RCC 7860 (cell line): ENCODE measurements around the gene CKMT2.

Experiments used
- DNase-seq: peaks from one replicate; pipeline ENCODE4 v3.0.0-alpha.2; 2015; ENCODE audit warnings: low spot score
- FAIRE-seq: peaks from 2 replicates; lab custom pipeline; 2012; peaks lifted over from hg19 to GRCh38; lab: Jason Lieb, UNC

CKMT2 gene

DNA sequence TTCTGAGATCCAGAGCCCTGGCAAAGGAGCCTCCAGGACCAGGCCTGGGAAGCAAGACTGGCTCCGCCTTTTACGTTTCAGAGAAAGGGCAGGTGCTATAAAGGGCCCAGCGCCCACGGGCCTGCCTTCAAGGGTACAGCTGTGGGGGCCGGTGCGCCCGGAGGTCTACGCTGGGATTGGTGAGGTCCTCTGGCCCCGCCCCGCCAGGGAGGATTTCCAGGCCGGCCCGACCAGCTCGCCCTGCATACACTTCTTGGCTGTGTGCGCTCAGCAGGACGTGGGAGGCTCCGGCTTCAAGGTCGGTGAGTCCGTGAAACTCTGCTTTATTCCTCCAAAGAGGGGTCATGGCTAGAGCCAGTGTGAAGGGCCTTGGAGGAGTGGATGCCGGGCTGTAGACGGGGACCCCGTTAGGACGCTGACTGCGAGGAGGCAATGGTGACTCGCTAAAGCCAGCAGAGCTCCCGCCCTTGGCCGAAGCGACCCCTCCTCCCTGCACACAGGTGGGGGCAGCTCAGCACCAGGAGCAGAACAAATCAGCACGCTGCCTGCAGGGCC, at the start of gene CKMT2:
CKMT2 (plus strand) TSS at position 243 of the 555 bp plus-strand sequence. CDS start 17,811 bp downstream, outside the sequence.
- FAIRE-seq = no peak
- DNase-seq = no peak

DNA sequence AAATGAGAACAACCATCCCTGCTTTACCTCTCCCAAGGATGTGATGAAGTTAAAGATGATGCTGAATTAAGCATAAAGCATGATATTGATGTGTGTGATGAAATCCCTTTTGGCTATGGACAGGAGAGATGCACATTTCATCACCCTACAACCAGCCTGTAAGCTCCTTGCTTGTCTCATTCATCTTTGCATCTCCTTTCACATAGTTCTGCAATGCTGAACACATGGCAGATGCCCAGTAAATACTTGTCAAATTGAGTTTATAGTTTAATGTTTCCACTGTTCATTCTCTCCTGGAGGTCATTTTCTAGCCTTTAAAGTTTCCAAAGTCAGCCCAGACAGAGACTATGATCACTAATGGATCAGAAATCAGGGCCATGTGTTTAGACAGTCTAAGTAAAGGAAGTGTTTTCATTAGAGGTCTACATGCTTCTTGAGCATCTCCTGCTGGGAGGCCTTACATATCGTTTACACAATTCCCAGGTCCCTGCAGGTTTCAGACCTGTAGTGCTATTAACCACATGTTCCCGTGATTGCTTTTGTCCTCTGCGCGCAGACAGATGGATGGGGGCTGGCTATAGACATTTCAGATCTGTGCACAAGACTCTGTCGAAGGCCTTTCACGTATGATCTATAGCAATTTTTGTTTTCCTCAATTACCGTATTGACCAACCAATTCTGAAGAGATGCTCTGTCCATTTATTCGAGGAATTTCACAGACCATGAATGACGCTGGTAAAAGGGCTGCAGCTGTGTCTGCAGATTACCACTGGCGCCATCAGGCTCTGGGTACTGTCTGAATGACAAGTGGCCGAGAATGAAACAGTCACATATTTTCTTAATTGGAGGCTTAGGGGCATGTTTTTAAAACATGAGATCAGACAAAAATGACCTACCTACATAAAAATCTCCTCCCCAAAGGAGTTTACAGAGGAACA, 49.0 kb upstream of the CKMT2 start:
- DNase-seq (no peak), FAIRE-seq (no peak)

DNA sequence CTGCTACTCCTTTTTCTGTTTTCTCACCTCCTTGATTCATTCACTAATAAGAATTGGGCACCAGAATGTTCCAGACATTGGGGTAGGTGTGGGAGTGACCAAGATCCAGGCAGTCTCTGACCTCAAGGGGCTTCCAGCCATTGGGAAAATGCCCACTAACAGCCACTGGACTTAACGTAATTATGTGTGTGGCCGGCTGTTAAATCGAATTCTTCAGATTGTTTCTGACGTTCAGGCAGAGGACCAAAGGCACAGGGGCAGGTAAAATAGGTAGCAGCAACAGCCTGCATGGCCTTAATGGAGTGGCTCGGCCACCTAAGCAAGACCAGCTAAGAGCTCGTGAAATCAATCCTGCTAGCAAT, 48.4 kb upstream of the CKMT2 start:
- FAIRE-seq (no peak), DNase-seq (no peak)

DNA sequence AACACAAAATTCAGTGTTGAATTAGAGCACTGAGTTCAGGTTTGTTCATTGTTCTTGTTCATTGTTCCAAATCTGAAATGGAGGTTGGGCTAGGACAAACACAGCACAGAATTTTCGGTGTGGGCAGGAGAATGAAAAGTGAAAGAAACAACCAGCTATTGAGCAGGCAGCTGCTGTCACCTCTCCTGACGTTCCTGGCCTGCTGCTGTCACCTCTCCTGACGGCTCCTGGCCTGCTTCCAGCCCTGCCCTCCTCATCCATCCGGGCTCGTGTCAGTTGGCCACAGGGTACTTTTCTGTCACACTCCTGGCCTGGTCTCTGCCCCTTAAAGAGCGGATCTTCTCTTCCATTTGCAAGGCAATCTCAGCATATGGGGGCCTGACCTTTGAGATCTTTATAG, 45.2 kb upstream of the CKMT2 start:
- DNase-seq = no peak
- FAIRE-seq = no peak

DNA sequence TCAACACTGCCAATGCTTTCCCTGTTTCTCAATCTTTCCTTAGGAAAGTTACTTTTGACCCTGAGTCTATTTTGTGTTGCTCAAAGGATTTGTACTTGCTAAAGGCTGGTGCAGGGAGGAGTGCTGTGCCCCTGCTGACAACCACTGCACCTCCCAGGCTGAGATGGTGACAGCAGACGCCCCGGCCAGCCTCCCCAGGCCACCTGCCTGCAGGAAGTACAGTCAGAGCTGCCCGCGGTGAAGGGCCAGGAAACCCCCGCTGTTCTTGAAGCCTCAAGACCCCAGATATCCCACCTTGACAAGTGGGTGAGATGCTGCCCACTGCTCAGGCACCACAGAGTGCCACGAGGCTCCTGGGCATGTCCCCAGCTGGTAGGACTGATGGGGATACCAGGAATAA, 44.2 kb upstream of the CKMT2 start:
- DNase-seq (no peak), FAIRE-seq (no peak)

DNA sequence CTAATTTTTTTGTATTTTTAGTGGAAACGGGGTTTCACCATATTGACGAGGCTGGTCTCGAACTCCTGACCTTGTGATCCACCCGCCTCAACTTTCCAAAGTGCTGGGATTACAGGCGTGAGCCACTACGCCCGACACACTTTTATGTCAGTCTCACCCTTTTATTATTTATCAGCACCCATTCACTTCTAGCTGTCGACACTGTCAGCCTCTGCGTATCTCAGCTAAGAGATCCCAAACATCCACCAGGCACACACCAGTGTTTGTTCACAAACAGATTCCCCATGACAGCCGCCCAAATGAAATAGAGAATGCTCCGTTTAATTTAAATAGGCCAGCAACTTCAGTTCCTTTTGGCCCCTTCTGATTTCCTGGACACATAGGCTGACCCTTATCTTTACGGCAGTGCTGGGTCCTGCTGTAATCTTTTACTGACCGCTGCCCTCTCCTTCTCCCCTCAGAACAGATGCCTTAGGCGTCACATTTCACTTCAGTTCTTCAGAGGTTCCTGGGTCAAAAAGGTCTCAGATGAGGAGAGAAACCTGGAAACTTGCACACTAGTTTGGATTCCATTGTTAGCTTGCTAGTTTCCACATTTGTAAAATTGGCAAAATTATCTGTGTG, 43.1 kb upstream of the CKMT2 start:
- FAIRE-seq (no peak), DNase-seq (no peak)

DNA sequence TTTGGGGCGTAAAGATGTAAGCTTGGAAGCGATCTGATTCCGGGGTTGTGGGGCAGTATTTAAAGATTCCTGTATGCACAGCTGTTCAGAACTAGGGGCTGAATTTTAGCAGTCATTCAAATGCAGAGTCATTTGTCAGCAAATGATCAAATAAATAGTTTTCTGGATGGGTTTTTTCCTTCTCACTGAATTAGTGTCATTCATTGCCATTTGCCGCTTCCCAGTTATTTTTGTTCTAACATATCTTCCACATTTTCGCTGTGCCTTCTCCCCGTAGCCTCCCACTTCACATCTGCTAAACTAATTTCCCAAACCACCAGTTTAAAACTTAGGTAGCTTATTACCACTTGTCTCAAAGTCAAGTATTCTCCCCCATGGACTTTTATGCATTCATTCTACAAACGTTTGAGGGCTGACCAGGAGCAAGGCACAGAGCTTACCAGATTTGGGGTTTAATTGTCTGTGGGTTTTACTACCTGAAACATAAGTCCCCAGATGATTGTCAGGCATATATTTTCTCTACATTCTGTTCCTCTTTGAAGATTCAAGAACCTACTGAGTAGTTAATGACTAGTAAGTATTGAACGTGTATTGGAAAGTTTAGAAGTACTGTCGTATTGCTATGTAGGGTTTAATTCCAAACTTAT, 41.3 kb upstream of the CKMT2 start:
- no peak for FAIRE-seq

DNA sequence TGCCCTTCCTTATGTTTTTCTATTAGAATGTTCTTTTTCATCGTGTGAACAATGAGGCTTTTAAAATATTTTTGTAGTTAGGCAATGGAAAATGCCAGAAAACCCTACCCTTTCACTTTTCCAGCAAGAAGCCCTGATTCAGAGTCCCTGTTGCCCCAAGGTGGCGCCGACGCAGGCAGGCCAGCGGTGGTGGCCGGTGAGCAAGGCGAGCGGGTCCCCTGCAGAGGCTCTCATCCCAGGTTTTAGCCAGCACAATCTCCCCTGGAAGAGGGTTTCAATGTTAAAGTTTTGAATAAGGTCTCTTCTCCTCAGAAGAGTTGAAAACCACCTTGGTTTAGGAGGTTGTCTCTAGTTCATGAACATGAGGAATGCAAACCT, 40.8 kb upstream of the CKMT2 start:
- no peak for FAIRE-seq
- no peak for DNase-seq

More for the DNA sequence above, 41.3 kb upstream of the CKMT2 start:
- no peak for DNase-seq

DNA sequence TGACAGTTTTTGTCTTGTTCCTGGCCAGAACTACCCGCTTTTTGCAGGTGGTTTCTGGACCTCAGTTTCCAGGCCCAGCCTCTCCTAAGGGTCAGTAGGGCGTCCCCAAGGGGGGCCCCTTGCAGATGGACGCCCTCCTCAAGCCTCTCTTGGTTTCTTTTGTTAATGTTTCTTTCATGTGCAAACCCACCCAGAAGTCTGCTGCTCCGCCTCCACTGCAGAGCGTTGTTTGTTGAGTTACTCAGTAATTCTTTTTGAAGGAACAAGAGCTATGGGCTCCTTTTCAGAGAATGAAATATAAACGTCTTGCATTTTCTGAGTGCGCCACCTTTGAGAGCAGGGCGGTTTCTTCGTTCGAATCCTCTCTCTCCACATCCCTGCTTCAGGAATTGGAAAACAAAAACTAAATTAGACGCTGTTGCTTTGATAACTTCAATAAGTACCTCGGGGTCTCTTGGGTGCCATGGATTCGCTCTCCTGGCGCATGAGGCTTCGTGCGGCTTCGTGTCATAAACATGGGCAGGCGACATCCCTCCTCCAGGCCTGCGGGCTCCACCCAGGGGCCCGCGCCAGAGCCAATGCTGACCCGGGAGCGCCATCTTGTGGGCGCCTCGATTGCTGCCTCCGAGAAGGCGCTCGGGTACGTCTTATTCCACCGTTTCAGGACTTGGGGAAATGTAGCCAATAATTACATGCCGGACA, 38.3 kb upstream of the CKMT2 start:
- no peak for FAIRE-seq
- DNase-seq = peak; percentile 16

DNA sequence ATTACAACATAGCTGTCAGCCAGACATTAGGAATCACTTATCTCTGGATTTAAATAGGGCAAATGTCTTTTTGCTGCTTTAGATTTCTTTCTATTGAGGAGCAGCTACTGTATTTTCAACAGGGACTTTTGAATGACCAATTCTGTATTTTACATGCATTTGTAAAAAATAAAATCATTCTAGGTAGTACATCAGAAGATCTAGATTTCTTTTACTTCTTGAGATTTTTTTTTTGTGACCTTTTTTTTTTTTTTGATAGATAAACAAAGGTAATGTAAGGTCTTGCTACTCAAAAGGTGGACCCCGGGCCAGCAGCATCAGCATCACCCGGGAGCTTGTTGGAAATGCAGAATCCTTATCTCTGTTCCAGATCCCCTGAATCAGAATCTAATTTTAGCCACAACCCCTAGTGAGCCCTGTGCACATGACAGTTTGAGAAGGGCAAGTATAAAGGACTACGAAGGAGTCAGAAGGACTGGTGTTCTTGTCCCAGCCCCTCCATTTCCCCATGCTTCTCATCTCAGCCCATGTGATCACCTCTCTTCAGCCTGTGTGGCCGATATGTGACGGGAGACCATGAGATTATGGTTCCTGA, 37.7 kb upstream of the CKMT2 start:
- FAIRE-seq (no peak), DNase-seq (no peak)

DNA sequence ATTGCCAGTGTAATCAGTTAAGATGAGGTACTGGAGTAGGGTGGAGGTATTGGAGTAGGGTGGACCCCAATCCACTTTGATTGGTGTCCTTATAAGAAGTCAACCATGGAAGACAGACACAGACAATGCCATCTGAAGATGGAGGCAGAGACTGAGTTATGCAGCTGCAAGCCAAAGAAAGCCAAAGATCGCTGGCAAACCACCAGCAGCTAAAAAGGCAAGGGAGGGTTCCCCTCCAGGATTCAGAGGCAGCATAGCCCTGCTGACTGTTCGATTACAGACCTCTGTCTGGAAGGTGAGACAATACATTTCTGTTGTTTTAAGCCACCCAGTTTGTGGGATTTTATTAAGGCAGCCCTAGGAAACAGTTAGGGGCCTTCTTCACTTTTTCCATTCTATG, 30.5 kb upstream of the CKMT2 start:
- no peak for DNase-seq
- FAIRE-seq = no peak

DNA sequence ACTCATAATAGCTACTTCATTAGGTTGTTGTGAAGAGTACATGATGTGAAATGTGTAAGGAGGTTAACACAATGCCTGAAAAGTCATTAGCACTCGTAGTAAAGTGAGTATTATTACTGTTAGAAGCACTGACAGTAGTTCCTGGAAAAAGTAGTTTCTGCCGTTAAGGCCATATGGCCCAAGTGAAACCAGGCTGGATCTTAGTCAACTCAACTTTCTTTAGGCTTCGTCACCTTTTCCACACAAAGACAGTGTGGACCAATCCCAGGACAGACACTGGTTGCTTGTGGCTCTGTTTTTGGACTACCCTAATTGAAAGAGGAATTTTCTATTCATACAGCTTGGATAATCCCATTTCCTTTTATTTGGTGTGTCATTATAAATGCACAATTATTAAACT, 29.4 kb upstream of the CKMT2 start:
- no peak for DNase-seq
- FAIRE-seq = no peak

DNA sequence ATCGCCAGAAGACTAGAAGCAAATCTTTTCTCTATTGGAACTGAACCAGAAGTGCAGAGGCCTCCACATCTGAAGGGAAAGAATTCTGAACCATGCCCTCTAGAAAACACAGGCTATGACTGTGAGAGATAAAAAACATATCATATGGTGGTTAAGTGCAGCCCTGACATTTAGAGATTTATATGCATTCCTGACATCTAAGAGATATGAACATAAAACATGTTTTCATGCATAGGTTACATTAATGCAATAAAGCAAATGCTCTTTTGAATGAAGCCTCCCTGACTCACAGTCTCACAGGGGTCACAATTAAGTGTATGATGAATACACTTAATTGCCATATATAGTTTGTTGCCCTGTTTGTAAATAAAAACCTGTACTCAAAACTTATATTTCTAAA, 28.9 kb upstream of the CKMT2 start:
- FAIRE-seq = no peak
- no peak for DNase-seq

DNA sequence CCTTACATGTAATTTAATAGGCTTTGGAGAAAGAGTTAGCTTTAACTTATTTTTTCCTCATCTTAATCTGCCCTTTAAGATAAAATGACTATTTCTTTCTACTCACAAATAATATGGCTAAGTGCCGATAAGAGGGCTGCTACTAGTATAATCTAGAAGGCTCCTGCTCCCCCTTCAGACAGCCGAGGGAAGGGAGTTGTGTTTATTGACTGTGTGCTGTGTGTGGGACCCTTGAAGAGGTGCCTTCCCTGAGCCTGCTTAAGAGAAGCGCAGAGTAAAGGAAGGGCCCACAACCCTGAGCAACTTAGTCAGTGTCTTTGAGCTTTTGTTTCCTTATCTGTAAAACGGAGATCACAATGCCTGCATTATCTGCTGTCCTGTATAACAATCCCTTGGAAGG, 28.1 kb upstream of the CKMT2 start:
- DNase-seq (no peak), FAIRE-seq (no peak)

DNA sequence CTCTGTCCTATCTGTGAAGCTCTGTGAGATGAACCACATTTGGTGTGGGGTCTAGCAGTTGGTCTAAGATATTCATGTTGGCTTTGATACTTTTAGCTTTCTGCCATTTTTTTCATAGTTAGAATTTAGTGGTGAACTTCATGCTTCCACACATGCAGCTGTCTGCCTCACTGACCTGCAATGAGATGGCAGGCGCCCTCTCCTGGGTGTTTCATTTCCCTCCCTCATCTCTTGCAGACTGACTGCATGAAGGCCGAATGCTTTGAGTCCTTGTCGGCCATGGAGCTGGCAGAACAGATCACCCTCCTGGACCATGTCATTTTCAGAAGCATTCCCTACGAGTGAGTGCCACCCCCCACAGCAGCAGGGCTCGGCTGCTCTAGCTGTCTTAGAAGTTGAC, 26.1 kb upstream of the CKMT2 start:
- DNase-seq (no peak), FAIRE-seq (no peak)

DNA sequence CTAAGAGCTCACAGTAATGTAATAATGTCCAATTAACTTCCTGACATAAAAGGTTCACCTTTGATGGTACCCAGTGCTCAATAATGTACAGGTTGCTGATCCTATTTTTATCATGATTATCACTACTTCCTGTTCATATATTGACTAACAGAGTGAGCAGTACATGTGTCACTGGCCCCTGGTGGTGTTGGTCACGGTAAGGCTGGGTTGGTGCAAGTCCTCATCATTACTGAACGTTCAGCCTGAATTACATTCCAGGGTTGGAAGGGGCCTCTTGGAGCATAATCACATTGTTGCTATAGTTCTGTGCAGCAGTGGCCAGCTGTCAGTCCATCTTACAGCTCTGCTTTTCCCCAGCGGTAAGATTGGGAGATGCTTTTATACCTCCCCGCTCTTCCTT, 24.2 kb upstream of the CKMT2 start:
- DNase-seq (no peak), FAIRE-seq (no peak)

DNA sequence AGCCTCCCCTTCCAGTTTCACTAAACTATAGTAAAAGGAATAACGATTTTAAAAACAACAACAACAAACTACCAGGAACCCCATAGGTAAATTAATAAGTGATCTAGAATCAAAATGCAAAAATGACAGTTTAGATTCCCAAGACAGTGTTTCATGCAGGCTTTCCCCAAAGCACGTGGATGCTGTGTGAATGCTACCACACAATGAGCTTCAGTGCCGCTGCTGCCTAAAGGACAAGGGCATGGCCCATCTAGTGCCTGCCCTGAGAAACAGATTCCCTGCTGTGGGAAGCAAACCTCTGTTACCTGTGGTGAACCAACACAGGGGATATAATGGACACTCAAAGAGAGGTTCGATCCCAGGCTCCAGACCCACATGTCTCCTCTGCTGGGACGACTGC, 23.7 kb upstream of the CKMT2 start:
- DNase-seq (no peak), FAIRE-seq (no peak)

DNA sequence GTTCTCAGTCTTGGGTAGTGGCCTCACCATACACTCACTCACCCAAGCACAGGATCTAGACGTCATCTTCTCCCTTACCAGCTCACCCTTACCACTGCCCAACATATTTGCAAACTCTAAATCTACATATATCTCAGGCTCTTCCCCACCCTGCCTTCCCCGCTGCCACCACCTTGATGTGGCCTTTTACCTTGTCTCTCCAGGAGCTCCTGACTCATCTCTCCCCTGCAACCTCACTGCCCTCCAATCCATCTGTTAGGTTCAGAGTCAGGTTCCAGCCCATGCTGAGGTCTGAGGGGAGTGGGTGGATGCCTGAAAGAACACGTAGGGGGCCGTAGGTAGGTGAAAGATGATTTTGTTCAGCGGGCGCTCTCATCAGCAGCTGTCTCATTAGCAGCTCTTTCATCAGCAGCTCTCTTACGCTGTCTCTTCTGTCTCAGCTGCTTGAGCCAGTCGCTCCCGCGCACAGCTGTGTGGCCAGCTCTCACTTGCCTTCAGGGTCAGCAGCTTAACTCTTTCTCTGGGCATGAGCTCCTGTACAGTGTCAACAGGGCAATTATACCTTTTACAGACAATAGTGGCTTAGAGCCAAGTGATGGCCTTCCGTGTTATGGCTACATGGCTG, 23.1 kb upstream of the CKMT2 start:
- FAIRE-seq (no peak), DNase-seq (no peak)

DNA sequence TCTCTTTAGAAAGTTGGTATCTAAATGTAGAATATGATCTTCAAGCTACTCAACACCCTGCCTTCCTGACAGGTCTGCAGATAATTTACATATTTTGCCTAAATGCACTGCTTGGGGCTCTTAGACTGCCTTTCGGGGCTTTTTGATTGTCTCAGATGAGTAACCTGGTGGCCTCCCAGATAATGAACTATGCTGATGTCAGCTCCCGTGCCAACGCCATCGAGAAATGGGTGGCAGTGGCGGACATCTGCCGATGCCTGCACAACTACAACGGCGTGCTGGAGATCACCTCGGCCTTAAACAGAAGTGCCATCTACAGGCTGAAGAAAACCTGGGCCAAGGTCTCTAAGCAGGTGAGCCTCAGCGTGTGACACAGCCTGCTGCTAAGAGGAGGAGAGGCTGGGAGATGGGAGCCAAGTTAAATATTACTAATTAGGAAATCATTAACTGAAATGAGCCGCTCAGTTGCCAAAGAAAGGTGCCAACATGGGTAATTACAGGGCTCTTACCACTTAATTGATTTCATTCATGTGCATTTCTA, 20.8 kb upstream of the CKMT2 start:
- FAIRE-seq = no peak

DNA sequence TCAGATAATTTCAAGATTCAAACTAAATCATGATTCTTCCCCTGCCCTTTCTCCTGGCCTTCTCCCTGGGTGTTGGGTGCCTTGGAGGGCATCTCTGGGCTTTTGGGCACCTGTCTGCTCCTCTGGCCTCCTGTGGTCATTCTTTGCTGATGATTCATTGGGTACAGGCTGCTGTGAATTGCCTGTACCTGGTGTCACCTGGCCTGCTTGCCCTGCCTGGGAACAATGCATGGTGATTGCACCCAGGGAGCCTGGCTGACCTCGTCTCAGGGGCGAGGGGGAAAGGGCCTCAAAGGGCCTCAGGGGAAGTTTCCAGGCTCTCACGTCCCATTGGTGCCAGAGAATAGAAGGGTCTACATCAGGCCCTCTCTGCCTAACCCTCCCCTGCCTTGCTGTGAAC, 20.1 kb upstream of the CKMT2 start:
- DNase-seq = no peak
- no peak for FAIRE-seq

More for the DNA sequence above, 20.8 kb upstream of the CKMT2 start:
- DNase-seq = no peak
